Naive B cell (primary cell): Measurements from ENCODE around the gene COTL1. TPM values are rescaled to one million over a fixed set of nuclear protein-coding genes. Genes with fewer than 3 reads are reported as not detected.

Experiments
- ATAC-seq, 2 donors: fragments of 150-1000 bp; cut with Tn5 transposase; 2 replicates each; pipeline ENCODE4 v1.10.0; 2021; ENCODE audit warnings: low read depth in 2 of 2, mild to moderate bottlenecking in 2 of 2, moderate library complexity in 2 of 2
- DNase-seq: peaks from one replicate; pipeline ENCODE4 v3.0.0; 2022
- H3K27ac Mint-ChIP-seq, 6 donors: one replicate each; pipeline ENCODE4 v1.8.0; 2020 to 2022; ENCODE audit warnings: mild to moderate bottlenecking in 6 of 6, mixed read lengths in 6 of 6, moderate library complexity in 5 of 6, inconsistent platforms in 2 of 6
- H3K27me3 Mint-ChIP-seq, 3 donors: one replicate each; pipeline ENCODE4 v1.8.0; 2021 to 2022; ENCODE audit warnings: mixed read lengths in 3 of 3, mild to moderate bottlenecking in 1 of 3
- H3K36me3 Mint-ChIP-seq, 2 donors: one replicate each; pipeline ENCODE4 v1.8.0; 2020 to 2022; ENCODE audit warnings: mixed read lengths in 2 of 2, inconsistent platforms in 1 of 2, mild to moderate bottlenecking in 1 of 2
- H3K4me1 Mint-ChIP-seq, 3 donors: one replicate each; pipeline ENCODE4 v1.8.0; 2020 to 2022; ENCODE audit warnings: mixed read lengths in 3 of 3, inconsistent platforms in 1 of 3, mild to moderate bottlenecking in 1 of 3, moderate library complexity in 1 of 3
- H3K4me3 Mint-ChIP-seq, 8 donors: one replicate each; pipeline ENCODE4 v1.8.0; 2020 to 2022; ENCODE audit warnings: mild to moderate bottlenecking in 8 of 8, mixed read lengths in 8 of 8, moderate library complexity in 8 of 8, inconsistent platforms in 2 of 8
- H3K9me3 Mint-ChIP-seq, 7 donors: one replicate each; pipeline ENCODE4 v1.8.0; 2020 to 2022; ENCODE audit warnings: mixed read lengths in 7 of 7, mild to moderate bottlenecking in 5 of 7, inconsistent platforms in 2 of 7, moderate library complexity in 1 of 7
- polyA plus RNA-seq, 6 donors: library from polyadenylated mRNA; unstranded; fragments of 300-500 nt; fragmentation: Illumina TruSeq; gene quantifications; one replicate each; pipeline ENCODE4 v1.2.3, GENCODE V29; 2021; ENCODE audit warnings: low read depth in 6 of 6

Gene COTL1
- polyA plus RNA-seq, 6 donors from 2014 or later: 167 to 439 (median 373) TPM

- Mint-ChIP-seq H3K4me1 (peaks cover 44 to 66% (median 49%) of the 10 kb centered on the region in 3 donors), H3K36me3 (peaks cover 10% of the 10 kb centered on the region in 2 donors), H3K27me3 (no peaks in the 10 kb centered on the region), H3K9me3 (no peaks in the 10 kb centered on the region), H3K27ac (peak overlapping the region in 1 of 6 donors; percentile 86), H3K4me3 (peak overlapping the region in 3 of 8 donors; percentile 6 to 52 (median 35))
- DNase-seq (no peak), ATAC-seq (no peak)
These were observed 36.4 kb upstream of the COTL1 start for GRCh38 chr16:84654238-84654637.

DNA sequence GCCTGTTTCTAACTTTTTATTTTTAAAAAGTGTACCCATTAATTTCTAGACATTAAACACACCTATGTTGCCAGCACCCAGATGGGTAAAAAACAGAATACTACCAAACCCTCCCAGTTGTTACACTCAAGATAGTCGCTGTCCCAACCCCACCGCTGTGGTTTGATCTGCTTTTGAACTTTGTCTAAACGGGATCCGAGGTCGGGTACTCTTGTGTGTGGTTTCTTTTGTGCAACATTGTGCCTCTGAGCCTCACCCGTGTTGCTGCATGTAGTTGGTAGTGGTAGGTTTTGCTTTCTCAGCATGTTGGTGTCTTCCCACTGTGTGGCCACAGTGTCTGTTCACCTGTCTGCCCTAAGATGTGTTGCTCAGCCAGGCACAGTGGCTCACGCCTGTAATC is 34.7 kb upstream of the COTL1 start:
- no peaks in the 10 kb centered on the region for H3K27me3 Mint-ChIP-seq
- no peaks in the 10 kb centered on the region for H3K9me3 Mint-ChIP-seq
- no peak for ATAC-seq
- H3K27ac Mint-ChIP-seq: peak overlapping the region in 2 of 6 donors; percentile 38 to 69
- peak overlapping the region in 2 of 8 donors; percentile 57 to 59 for H3K4me3 Mint-ChIP-seq
- peaks cover 45 to 60% (median 58%) of the 10 kb centered on the region in 3 donors for H3K4me1 Mint-ChIP-seq
- peaks cover 5 to 6% of the 10 kb centered on the region in 2 donors for H3K36me3 Mint-ChIP-seq
- no peak for DNase-seq

DNA sequence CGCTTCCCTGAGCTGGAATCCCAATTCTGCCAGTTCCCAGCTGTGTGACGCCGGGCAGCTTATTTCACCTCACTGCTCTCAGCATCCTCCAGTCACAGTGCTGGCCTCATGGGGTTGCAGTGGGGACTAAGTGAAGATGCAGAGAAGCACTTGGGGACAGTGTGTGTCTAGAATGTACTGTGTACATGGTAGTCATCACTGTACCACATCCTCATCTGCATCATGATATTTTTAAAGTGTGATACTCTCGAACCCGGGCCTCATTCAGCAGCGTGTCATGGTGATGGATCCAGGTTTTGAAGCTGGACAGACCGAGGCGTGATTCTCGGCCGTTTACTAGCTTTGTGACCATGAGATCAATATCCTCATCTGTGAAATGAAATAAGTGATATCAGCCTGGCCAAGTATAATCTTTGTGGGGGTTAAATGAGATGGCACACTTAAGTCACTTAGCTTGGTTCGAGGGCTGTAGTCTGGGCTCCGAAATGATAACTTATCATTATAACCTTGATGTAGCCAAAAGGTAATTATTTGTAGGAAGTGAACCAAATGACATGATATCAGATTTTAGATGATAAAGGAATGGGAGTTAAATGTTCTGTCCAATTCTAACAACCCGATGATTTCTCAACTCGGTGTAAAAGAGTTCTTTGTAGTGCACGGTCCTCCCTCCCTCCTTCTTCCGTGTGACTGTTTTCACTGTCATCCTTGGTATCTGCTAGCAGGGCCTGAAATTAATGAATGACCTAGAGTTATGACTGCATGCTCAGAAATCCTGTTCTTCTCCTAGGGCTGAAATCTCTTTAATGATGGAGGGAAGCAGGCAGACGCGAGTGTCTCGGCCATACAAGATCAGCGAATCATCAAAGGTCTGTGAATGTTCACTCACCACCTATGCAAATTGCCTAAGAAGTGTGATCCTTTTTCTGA is 32.4 kb upstream of the COTL1 start:
- Mint-ChIP-seq H3K9me3 (no peaks in the 10 kb centered on the region), H3K4me3 (peak overlapping the region; percentile 69 to 95 (median 82)), H3K27ac (peak overlapping the region in 5 of 6 donors; percentile 11 to 93 (median 84)), H3K36me3 (peaks cover 0 to 6% of the 10 kb centered on the region in 2 donors), H3K27me3 (no peaks in the 10 kb centered on the region), H3K4me1 (peaks cover 36 to 49% (median 43%) of the 10 kb centered on the region in 3 donors)
- no peak for ATAC-seq
- no peak for DNase-seq

DNA sequence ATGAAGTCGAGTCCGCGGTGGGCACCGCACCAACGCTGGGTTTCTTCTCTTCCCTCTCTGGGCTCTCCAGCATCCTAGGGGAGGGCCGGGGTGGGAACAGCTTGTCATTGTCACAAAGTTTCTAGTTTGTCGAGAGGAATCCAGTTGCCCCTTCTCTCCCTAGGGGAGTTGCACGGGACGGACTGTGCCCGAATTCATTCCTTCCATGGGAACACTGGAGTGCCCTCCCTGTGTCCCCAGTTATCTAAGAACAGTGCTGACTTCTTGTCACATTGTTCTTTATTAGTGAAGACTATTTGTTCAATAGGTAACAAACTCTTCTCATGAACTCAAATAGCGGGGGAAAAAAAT is 31.6 kb upstream of the COTL1 start:
- Mint-ChIP-seq H3K4me3 (peak overlapping the region; percentile 74 to 95 (median 90)), H3K36me3 (peaks cover 0 to 6% of the 10 kb centered on the region in 2 donors)

GRCh38 chr16:84648595-84649510 is 31.0 kb upstream of the COTL1 start:
- peak overlapping the region; percentile 74 to 95 (median 90) for H3K4me3 Mint-ChIP-seq
- ATAC-seq (peak; percentile 54), DNase-seq (peak; percentile 39)
- no peaks in the 10 kb centered on the region for H3K9me3 Mint-ChIP-seq
- H3K27ac Mint-ChIP-seq: peak overlapping the region; percentile 91 to 97 (median 94)
- peaks cover 0 to 6% of the 10 kb centered on the region in 2 donors for H3K36me3 Mint-ChIP-seq
- peaks cover 35 to 53% (median 45%) of the 10 kb centered on the region in 3 donors for H3K4me1 Mint-ChIP-seq
- H3K27me3 Mint-ChIP-seq: no peaks in the 10 kb centered on the region

More for the DNA sequence above, 31.6 kb upstream of the COTL1 start:
- no peak for DNase-seq
- ATAC-seq: no peak
- Mint-ChIP-seq H3K27me3 (no peaks in the 10 kb centered on the region), H3K9me3 (no peaks in the 10 kb centered on the region), H3K27ac (peak overlapping the region; percentile 84 to 97 (median 94)), H3K4me1 (peaks cover 34 to 51% (median 45%) of the 10 kb centered on the region in 3 donors)

DNA sequence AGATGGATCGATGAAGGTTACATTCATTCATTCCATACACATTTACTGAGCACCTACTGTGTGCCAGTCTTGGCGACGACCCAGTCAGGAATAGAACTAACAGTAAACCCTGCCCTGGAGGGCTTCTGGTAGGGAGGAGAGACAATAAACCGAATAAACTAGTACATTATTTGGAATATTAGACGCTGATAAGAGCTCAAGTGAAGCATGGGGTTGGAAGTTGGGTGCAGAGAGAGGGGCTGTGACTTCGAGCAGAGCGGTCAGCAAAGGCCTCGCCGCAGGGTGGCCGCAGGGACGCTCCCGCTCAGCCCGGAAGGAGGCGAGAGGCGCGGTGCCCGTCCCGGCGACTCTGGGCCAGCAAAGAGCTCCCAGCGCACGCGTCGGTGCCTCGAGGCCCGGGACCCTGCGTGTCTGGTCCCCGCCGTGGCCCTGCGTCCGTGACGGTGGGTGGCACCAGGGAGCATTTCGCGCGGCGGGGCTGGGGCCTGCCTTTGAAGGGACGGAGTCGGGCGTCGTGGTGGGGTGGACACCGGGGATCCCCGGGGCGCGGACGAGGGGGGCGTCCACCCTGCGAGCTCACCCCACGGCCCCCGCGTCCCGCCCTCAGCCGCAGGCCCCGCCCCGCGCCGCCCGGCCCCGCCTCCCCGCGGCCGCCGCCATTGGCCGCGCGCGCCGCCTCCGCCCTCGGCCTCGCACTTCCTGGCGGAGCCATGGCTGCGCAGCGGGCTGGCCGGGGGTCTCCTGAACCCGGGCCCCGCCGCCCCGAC is 30.1 kb upstream of the COTL1 start, which contains the start of gene KLHL36:
KLHL36 (plus strand) TSS at position 684 of the 767 bp plus-strand sequence. CDS start 2,357 bp downstream, outside the sequence.
- H3K36me3 Mint-ChIP-seq: peaks cover 0 to 6% of the 10 kb centered on the region in 2 donors
- H3K4me3 Mint-ChIP-seq: peak within 1 kb of the TSS; percentile 92 to 99 (median 95)
- peak within 1 kb of the TSS; percentile 93 to 98 (median 95) for H3K27ac Mint-ChIP-seq
- peak; percentile 84 to 85 for ATAC-seq
- H3K9me3 Mint-ChIP-seq: no peaks in the 10 kb centered on the region
- peaks cover 37 to 59% (median 52%) of the 10 kb centered on the region in 3 donors for H3K4me1 Mint-ChIP-seq
- no peaks in the 10 kb centered on the region for H3K27me3 Mint-ChIP-seq
- peak; percentile 78 for DNase-seq

GRCh38 chr16:84643674-84644073 is 25.8 kb upstream of the COTL1 start:
- Mint-ChIP-seq H3K27ac (peak overlapping the region; percentile 64 to 99 (median 94)), H3K4me1 (peaks cover 62 to 75% (median 69%) of the 10 kb centered on the region in 3 donors), H3K4me3 (peak overlapping the region; percentile 70 to 92 (median 84)), H3K9me3 (peaks cover 0 to 2% (median 0%) of the 10 kb centered on the region in 7 donors), H3K27me3 (no peaks in the 10 kb centered on the region), H3K36me3 (no peaks in the 10 kb centered on the region)
- DNase-seq (peak; percentile 58), ATAC-seq (peak; percentile 24 to 43)

GRCh38 chr16:84643180-84643583 is 25.3 kb upstream of the COTL1 start:
- no peak for DNase-seq
- Mint-ChIP-seq H3K27me3 (no peaks in the 10 kb centered on the region), H3K9me3 (peaks cover 0 to 2% (median 0%) of the 10 kb centered on the region in 7 donors), H3K36me3 (no peaks in the 10 kb centered on the region), H3K4me3 (peak overlapping the region in 5 of 8 donors; percentile 12 to 91 (median 70)), H3K27ac (peak overlapping the region in 5 of 6 donors; percentile 86 to 100 (median 96)), H3K4me1 (peaks cover 62 to 80% (median 74%) of the 10 kb centered on the region in 3 donors)
- no peak for ATAC-seq

- Mint-ChIP-seq H3K36me3 (no peaks in the 10 kb centered on the region), H3K4me3 (peak overlapping the region; percentile 50 to 93 (median 84)), H3K4me1 (peaks cover 66 to 88% (median 81%) of the 10 kb centered on the region in 3 donors), H3K27ac (peak overlapping the region; percentile 91 to 100 (median 98)), H3K27me3 (no peaks in the 10 kb centered on the region), H3K9me3 (peaks cover 0 to 2% (median 0%) of the 10 kb centered on the region in 7 donors)
- ATAC-seq (no peak), DNase-seq (no peak)
These were observed 23.9 kb upstream of the COTL1 start for GRCh38 chr16:84641643-84642358.

- no peaks in the 10 kb centered on the region for H3K36me3 Mint-ChIP-seq
- no peak for ATAC-seq
- peak overlapping the region; percentile 91 to 100 (median 98) for H3K27ac Mint-ChIP-seq
- peaks cover 64 to 82% (median 81%) of the 10 kb centered on the region in 3 donors for H3K4me1 Mint-ChIP-seq
- H3K9me3 Mint-ChIP-seq: peaks cover 0 to 2% (median 0%) of the 10 kb centered on the region in 7 donors
- H3K27me3 Mint-ChIP-seq: no peaks in the 10 kb centered on the region
- peak overlapping the region in 6 of 8 donors; percentile 61 to 93 (median 70) for H3K4me3 Mint-ChIP-seq
- no peak for DNase-seq
These were observed 22.3 kb upstream of the COTL1 start for GRCh38 chr16:84640145-84640544.

DNA sequence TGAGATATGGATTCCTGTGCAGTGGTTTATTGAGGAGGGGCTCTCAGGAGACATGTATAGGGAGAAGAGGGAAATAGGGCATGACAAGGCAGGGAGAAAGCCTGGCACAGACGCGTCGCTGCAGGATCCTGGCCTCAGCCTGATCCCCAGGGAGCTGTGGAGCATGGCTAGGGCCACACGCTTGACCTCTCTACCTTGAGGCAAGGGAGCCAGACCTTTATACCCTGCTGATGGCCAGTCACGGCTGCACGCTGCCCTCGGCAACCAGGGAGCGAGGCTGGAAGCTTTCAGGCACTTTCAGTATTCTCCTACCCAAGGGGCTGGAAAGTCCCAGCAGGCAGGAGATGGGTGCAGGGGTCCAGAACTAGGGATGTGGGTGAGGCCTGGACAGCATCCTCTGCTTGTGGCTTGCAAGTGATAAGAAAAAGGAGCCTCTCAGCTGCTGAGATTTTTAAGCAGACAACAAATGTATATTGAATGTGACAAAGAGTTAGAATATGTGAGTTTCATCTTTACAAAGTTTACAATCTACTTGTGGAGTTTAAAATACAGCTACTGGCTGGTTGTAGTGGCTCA is 20.4 kb upstream of the COTL1 start:
- H3K9me3 Mint-ChIP-seq: peaks cover 0 to 2% (median 0%) of the 10 kb centered on the region in 7 donors
- H3K36me3 Mint-ChIP-seq: no peaks in the 10 kb centered on the region
- H3K27ac Mint-ChIP-seq: peak overlapping the region in 5 of 6 donors; percentile 78 to 91 (median 84)
- ATAC-seq (no peak), DNase-seq (no peak)
- peak overlapping the region in 4 of 8 donors; percentile 5 to 65 (median 14) for H3K4me3 Mint-ChIP-seq
- peaks cover 51 to 70% (median 63%) of the 10 kb centered on the region in 3 donors for H3K4me1 Mint-ChIP-seq
- no peaks in the 10 kb centered on the region for H3K27me3 Mint-ChIP-seq
